NCI-H345 (cell line): ENCODE results near the gene COL27A1.

Source experiments
- DNase-seq: peaks from one replicate; lab custom pipeline; 2025; lab: John Stamatoyannopoulos, UW

COL27A1 gene

DNA sequence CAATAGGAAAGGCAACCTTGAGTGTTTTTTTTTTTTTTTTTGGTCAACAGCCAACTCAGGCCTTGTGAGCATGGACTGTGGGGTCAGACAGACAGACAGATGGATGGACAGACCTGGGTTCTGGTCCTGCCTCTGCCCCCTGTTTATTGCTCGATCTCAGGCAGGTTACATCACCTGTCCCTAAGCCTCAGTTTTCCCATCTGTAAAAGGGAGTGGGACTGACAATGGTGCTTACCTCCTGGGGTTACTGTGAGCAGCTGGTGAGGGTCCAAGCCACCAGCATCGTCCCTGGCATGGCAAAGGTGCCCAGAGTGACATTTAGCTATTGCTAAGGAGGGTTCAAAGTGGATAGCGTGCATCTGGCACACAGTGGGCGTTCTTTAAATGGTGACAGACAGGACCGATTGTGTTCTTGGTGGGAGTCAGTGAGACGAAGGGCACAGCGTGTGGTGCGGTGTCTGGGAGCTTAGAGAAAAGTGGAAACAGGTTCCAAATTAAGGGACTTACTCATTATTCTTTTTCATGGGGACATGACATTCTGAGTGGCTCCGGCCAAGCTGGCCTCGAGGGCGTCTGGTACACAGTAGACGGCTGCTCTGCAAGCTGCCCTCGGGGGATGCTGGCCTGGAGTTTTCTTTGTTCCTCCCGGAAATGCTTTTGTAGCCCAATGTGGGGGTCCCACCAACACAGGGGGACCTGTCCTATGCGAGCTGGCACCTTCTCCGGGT lies 72.1 kb downstream of the COL27A1 start:
- DNase-seq: no peak

DNA sequence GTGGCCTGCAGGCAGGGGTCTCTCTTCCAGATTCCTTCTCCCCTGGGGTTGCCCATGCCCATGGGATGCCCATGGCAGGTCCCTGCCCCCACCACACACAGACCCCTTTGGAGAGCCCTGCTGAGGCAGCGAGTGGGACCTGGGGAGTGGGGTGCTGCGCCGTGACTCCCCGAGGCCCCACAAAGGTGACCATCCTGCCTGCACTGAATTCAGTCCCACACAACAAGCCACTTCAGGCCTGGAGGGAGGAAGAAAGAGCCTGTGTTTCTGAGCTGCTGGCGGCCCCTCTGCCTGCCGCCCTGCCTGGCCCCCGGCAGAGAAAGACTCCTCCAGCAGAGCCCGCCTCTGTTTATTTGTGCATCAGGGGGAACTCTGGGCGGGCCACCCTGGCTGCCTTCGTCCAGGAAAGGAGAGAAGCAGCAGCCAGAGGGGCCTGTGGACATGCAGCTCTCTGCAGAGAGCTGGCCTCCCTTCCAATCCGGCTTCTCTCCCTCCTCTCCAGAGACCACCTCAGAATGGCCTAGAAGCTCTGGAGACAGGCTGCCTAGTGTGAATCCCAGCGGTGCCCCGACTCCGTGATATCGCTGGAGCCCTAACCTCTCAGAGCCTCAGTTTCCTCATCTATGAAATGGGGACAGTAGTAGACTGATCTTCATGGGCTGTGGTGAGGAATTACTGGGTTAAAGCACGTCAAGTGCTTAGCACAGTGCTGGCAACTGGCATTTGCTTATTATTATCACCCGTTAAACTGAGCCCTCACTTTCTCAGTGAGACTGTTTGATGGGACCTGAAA lies 72.9 kb downstream of the COL27A1 start:
- DNase-seq: no peak

GRCh38 chr9:114229295-114229694 lies 74.0 kb downstream of the COL27A1 start:
- DNase-seq: no peak

DNA sequence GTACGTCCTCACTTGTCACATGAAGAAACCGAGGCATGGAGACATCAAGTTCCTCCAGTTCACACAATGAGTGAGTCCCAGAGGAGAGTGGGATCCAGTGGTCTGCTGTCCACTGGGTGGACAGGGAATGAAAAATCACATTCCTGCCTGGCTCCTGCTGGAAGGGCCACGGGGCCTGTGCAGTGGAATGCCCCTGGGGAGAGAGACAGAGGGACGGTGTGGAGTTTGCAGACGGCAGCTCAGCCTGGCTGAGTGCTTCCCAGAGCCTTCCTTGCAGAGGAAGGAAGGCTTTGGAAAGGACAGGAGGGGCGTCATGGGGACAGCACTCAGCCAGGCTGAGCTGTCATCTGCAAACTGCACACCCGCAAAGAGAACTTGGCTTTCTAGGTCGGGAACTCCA lies 74.7 kb downstream of the COL27A1 start:
- DNase-seq: no peak

- DNase-seq: no peak
Measured at GRCh38 chr9:114231273-114231672, 75.9 kb downstream of the COL27A1 start.

- no peak for DNase-seq
Measured at GRCh38 chr9:114231719-114232449, 76.5 kb downstream of the COL27A1 start.

GRCh38 chr9:114233491-114234185 lies 78.3 kb downstream of the COL27A1 start:
- no peak for DNase-seq

DNA sequence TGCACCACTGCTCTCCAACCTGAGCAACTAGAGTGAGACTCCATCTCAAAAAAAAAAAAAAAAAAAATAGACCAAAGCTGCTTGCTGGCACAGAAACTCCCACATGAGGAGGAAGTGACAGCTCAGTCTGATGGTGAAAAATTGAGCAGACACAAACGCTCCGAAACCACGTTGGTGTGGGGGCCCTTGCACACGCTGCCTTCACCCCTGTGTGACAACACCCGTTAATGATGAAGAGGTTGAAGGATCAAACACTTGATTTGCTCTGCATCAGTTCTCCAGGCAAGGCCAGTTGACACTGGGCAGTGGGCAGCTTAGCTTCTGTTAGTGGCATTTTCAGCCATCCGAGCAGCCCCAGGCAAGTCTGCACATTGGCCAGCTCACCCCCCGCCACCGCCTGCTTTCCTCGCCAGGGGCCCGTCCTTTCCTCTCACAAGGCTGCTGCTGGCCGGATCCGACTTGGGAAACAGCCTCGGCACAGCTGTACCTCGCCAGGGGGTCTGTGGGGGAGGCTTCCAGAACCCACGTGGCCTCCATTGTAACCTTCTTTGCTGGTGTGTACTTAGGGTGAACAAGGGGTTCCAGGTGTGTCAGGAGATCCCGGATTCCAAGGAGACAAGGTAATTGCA lies 79.8 kb downstream of the COL27A1 start:
- DNase-seq: peak; percentile 49

DNA sequence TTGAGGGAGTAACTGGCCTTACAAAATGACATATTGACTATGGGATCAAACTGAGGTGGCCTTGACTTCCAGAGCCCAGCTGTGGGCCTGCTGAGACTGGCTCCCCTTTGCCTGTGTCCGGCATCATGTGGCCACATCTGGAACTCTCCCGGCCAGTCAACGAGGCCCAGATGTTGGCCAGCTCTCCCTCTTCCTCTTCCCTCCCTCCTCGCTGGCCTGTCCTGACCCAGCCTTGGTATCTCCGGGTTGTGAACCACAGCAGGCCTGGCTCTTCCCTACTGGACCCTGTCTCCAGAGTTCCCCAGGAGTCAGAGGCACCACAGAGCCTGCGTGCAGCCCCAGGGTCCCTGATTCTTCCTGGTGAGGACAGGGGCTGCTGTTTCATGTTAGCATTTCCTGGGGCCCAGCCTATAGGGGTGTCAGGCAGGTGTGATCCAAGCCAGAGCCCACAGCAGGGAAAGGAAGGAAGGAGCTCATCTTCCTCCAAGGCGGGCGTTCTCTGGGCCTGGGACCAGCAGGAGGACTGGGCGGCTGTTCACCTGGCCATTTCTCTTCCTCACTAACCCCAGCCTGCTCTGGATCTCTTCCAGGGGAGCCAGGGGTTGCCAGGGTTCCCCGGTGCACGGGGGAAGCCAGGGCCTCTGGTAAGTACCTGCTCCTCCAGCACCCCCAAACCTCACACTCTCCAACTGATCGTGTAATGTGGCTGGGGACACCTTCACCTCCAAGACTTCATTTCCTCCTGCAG lies 81.2 kb downstream of the COL27A1 start:
- no peak for DNase-seq

DNA sequence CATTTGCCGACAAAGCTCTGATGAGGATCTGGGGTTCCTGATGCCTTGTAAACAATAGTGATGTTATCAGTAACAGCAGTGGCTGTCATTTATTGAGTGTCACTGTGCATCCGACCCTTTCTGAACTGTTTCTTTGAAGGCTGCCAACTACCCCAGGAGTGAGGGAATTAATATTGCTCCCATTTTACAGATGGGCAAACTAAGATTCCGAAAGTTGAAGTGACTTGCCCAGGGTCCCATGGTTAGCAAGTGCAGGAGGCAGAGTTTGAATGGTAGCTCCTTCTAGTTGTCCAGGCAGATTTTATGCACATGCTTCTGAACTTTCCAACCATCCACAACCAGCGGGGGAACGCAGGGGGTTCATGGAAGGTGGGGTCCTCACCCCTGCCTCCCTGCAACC lies 81.9 kb downstream of the COL27A1 start:
- no peak for DNase-seq

- no peak for DNase-seq
Measured at GRCh38 chr9:114237781-114238180, 82.4 kb downstream of the COL27A1 start.

GRCh38 chr9:114238472-114238871 lies 83.1 kb downstream of the COL27A1 start:
- no peak for DNase-seq

- no peak for DNase-seq
Measured at GRCh38 chr9:114238891-114239875, 83.8 kb downstream of the COL27A1 start.

GRCh38 chr9:114240216-114240615 lies 84.9 kb downstream of the COL27A1 start:
- no peak for DNase-seq

- no peak for DNase-seq
Measured at GRCh38 chr9:114240647-114241558, 85.6 kb downstream of the COL27A1 start.

DNA sequence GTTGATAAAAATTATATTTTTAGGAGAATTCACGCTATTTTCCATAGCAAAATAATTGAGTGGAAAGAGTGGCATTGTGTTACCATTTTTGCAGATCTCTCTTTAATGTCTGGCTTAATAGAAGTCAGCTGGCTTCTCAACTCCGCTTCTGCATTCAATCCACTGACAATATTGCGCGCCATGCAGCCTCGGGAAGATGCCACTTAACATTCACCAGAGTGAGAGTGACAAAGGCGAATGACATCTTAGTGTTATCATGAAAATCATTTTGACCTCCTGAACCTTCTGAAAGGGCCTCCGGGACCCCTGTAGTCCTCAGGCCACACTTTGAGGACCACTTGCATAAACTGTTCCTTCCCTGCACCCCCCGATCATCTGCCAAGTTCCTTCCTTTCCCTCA lies 87.5 kb downstream of the COL27A1 start:
- no peak for DNase-seq

DNA sequence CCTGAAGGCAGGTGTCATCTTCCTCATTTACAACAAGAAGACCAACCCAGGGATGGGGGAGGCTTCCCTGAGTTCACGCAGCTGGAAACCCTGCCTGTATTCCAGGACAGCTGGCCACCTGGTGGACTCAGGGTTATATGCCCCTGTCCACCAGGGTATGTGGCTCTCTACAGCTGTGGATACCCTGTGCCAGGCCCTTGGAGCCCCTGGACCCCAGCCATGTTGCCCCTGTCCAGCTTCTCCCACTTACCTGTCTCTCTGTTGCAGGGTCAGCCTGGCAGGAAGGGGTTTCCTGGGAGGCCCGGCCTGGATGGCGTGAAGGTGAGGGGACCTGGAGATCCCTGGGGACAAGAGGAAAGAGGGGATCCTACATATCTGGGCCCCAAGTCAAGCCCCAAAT lies 87.9 kb downstream of the COL27A1 start:
- no peak for DNase-seq

- no peak for DNase-seq
Measured at GRCh38 chr9:114244570-114244969, 89.2 kb downstream of the COL27A1 start.

GRCh38 chr9:114246558-114246957 lies 91.2 kb downstream of the COL27A1 start:
- DNase-seq: no peak
